ENCODE data around the gene UBAC1.
"Not testable (repeated sequence)": the region's sequence is repeated elsewhere in the genome, so short reads cannot be mapped to it uniquely, and the experiment has no call there.

The UBAC1 gene

DNA sequence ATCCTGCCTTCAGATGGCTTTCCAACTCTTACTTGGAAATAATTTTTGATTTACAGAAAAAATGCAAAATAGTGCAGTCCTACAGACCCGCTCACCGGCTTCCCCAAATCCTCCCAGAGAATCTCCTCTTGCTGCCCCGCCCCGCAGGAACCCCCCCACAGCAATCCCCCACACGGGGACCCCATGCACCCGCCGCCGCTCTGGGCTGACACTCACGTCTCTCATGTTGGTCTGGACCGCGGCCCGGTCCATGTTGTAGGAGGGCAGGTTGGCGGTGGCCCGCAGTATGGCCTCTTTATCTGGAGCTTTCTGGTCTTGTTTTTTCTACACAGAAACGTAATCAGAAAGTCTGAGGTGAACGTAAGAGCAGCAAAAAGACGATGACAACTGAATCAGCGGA lies 13.6 kb downstream of the UBAC1 start:
- no peak overlapping the region for H3K27ac Mint-ChIP-seq
- ATAC-seq = no peak
- peaks cover 71% of the 10 kb centered on the region for H3K36me3 Mint-ChIP-seq
- H3K4me3 Mint-ChIP-seq = no peak overlapping the region
- no peaks in the 10 kb centered on the region for H3K27me3 Mint-ChIP-seq
- peaks cover 6% of the 10 kb centered on the region for H3K4me1 Mint-ChIP-seq
- H3K9me3 Mint-ChIP-seq = no peaks in the 10 kb centered on the region

- H3K36me3 Mint-ChIP-seq = peaks cover 73% of the 10 kb centered on the region
- H3K27me3 Mint-ChIP-seq, H3K27ac Mint-ChIP-seq: not testable (repeated sequence)
Observed at GRCh38 chr9:135947105-135947504, 14.1 kb downstream of the UBAC1 start.

DNA sequence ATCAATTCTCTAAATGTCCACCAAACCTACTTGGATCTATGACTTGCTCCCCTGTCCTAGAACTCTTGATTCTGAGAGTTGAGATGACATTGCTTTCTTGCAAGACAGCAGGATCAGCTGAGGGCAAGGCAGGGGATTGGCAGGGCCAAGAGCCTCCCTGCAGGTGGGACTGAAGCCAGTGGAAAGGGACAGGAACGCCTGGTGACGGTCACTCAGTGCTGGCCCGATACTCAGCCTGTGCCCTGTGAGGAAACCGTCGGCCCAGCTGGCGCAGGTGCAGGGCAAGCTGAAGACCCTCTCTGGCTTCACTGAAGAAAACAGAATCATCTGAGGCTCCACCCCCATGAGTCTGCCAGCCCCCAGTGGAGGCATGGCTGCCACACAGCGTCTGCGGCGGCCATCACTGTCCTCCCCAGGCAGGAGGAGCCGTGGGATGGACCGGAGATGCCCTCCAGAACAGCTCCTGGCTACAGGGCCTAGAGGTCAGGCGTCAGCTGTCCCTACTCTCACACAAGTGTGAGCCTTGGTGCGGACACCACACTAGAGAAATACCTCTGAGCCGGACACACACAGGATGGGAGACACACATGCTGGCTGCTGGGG lies 14.7 kb downstream of the UBAC1 start:
- no peaks in the 10 kb centered on the region for H3K9me3 Mint-ChIP-seq
- H3K27ac Mint-ChIP-seq = no peak overlapping the region
- H3K4me1 Mint-ChIP-seq = peaks cover 6% of the 10 kb centered on the region
- peaks cover 79% of the 10 kb centered on the region for H3K36me3 Mint-ChIP-seq
- H3K27me3 Mint-ChIP-seq = no peaks in the 10 kb centered on the region
- H3K4me3 Mint-ChIP-seq = no peak overlapping the region
- no peak for ATAC-seq

More at GRCh38 chr9:135947105-135947504, 14.1 kb downstream of the UBAC1 start:
- not testable (repeated sequence) for ATAC-seq, H3K9me3 Mint-ChIP-seq, H3K4me1 Mint-ChIP-seq, H3K4me3 Mint-ChIP-seq

- H3K4me1 Mint-ChIP-seq = peaks cover 6% of the 10 kb centered on the region
- H3K4me3 Mint-ChIP-seq = no peak overlapping the region
- H3K36me3 Mint-ChIP-seq = peaks cover 79% of the 10 kb centered on the region
- no peaks in the 10 kb centered on the region for H3K9me3 Mint-ChIP-seq
- no peaks in the 10 kb centered on the region for H3K27me3 Mint-ChIP-seq
- no peak for ATAC-seq
- H3K27ac Mint-ChIP-seq = no peak overlapping the region
Observed at GRCh38 chr9:135945969-135946368, 15.2 kb downstream of the UBAC1 start.

GRCh38 chr9:135944444-135945252 lies 16.5 kb downstream of the UBAC1 start:
- no peaks in the 10 kb centered on the region for H3K9me3 Mint-ChIP-seq
- no peak overlapping the region for H3K27ac Mint-ChIP-seq
- peaks cover 7% of the 10 kb centered on the region for H3K4me1 Mint-ChIP-seq
- no peak for ATAC-seq
- peaks cover 74% of the 10 kb centered on the region for H3K36me3 Mint-ChIP-seq
- no peak overlapping the region for H3K4me3 Mint-ChIP-seq
- no peaks in the 10 kb centered on the region for H3K27me3 Mint-ChIP-seq

- Mint-ChIP-seq H3K36me3 (peaks cover 72% of the 10 kb centered on the region), H3K4me1 (peaks cover 12% of the 10 kb centered on the region)
- not testable (repeated sequence) for H3K27ac Mint-ChIP-seq, H3K4me3 Mint-ChIP-seq, ATAC-seq, H3K9me3 Mint-ChIP-seq, H3K27me3 Mint-ChIP-seq
Observed at GRCh38 chr9:135943604-135944003, 17.6 kb downstream of the UBAC1 start.

DNA sequence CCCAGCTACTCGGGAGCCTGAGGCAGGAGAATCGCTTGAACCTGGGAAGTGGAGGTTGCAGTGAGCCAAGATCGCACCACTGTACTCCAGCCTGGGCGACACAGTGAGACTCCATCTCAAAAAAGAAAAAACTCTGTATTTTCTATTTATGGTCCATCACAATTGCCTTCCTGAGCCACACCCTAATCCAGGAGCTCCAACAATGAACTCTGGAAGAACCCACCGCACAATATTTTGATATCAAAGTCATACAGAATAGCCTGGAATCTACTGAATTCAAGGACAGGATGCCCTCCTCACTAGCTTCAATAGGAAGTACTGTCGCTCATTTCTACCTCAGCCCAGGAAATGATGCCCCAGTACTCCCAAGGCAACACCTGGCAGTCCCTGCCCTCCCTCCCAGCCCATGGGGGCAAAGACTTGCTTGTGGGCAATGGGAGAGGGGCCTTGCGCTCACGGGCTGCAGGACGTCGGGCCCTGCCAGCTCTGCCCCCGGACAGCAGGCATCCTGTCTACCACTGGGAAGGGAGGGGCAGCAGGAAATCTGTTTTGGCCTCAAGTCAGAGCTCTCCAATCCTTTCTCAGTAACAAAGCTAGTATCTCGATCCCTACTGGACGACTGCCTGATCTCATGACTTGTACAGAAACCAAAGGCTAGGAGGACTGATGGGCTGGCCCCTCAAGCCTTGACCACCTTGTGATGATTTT lies 19.7 kb downstream of the UBAC1 start:
- H3K4me1 Mint-ChIP-seq = peaks cover 12% of the 10 kb centered on the region
- no peak for ATAC-seq
- H3K36me3 Mint-ChIP-seq = peaks cover 76% of the 10 kb centered on the region
- no peak overlapping the region for H3K4me3 Mint-ChIP-seq
- no peak overlapping the region for H3K27ac Mint-ChIP-seq
- H3K27me3 Mint-ChIP-seq = no peaks in the 10 kb centered on the region
- H3K9me3 Mint-ChIP-seq = peaks cover 4% of the 10 kb centered on the region

DNA sequence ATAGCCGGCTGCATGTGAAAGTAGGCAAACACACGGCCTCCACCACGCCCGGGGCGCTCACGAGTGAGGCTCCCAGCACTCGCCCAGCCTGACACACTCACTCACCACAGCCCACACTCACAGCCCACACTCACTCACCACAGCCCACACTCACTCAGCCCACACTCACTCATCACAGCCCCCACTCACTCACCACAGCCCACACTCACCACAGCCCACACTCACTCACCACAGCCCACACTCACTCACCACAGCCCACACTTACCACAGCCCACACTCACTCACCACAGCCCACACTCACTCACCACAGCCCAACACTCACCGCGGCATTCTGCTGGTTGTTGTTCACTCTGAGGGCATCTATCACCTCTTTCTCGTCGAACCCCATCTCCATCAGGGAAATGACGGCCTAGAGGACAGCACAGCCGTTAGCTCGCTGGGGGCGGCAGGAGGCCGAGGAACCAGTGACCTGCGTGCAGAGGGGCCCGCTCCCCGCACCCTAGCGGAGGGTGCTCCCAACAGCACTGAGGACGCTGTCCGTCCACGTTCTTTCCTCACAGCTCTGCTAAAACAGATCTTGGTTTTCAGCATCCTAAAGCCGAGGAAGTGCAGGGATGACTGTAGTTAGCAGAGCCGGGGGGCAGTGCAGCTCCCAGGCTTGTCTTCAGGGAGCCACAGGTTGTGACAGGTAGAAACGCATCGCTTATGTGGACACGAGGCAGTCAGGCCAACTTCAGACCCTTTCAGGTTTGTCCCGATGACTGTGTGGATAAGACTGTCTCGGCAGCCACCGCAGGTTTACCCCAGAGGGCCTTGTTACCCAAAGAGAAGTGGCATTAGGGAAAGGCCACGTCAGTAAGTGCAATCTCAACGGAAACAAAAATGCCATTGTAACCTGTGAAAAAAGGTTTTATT lies 21.6 kb downstream of the UBAC1 start:
- Mint-ChIP-seq H3K4me1 (peaks cover 12% of the 10 kb centered on the region), H3K27me3 (no peaks in the 10 kb centered on the region), H3K4me3 (peak overlapping the region; percentile 23), H3K9me3 (peaks cover 4% of the 10 kb centered on the region), H3K36me3 (peaks cover 77% of the 10 kb centered on the region), H3K27ac (peak overlapping the region; percentile 76)
- no peak for ATAC-seq

- Mint-ChIP-seq H3K9me3 (peaks cover 4% of the 10 kb centered on the region), H3K36me3 (peaks cover 72% of the 10 kb centered on the region), H3K27ac (no peak overlapping the region), H3K27me3 (no peaks in the 10 kb centered on the region), H3K4me1 (peaks cover 6% of the 10 kb centered on the region), H3K4me3 (no peak overlapping the region)
- ATAC-seq = no peak
Observed at GRCh38 chr9:135937521-135938489, 23.4 kb downstream of the UBAC1 start.

GRCh38 chr9:135933114-135933513 lies 28.1 kb downstream of the UBAC1 start:
- H3K27me3 Mint-ChIP-seq = no peaks in the 10 kb centered on the region
- ATAC-seq = no peak
- no peak overlapping the region for H3K4me3 Mint-ChIP-seq
- no peaks in the 10 kb centered on the region for H3K9me3 Mint-ChIP-seq
- H3K4me1 Mint-ChIP-seq = peaks cover 13% of the 10 kb centered on the region
- H3K36me3 Mint-ChIP-seq = peaks cover 78% of the 10 kb centered on the region
- no peak overlapping the region for H3K27ac Mint-ChIP-seq

- H3K9me3 Mint-ChIP-seq = no peaks in the 10 kb centered on the region
- H3K4me1 Mint-ChIP-seq = peaks cover 17% of the 10 kb centered on the region
- H3K27ac Mint-ChIP-seq = no peak overlapping the region
- H3K27me3 Mint-ChIP-seq = no peaks in the 10 kb centered on the region
- ATAC-seq = no peak
- peaks cover 80% of the 10 kb centered on the region for H3K36me3 Mint-ChIP-seq
- H3K4me3 Mint-ChIP-seq = no peak overlapping the region
Observed at GRCh38 chr9:135932656-135933055, 28.5 kb downstream of the UBAC1 start.

DNA sequence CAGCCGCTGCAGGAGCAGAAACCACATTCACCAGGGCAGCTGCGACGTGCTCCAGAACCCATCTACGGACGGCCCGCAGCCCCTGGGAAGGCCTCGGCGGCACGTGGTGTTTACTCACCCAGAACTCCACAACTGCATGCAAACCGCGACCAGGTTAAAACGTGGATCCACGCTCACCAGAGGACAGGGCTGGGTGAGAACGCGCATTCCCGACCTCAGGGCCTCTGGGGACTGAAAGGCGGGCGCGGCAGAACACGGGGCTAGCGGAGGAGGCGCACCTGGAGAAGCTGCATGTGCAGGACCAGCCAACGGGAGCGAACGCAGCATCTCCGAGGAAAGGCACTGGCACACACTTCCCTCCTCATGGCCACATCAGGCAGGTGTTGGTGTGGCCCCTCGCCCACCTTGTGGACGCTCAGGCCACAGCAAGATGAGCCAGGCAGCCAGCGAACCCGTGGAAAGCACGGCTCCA lies 29.8 kb downstream of the UBAC1 start:
- Mint-ChIP-seq H3K4me3 (no peak overlapping the region), H3K36me3 (peaks cover 67% of the 10 kb centered on the region), H3K4me1 (peaks cover 18% of the 10 kb centered on the region), H3K27me3 (no peaks in the 10 kb centered on the region), H3K9me3 (no peaks in the 10 kb centered on the region), H3K27ac (no peak overlapping the region)
- ATAC-seq = no peak

- Mint-ChIP-seq H3K9me3 (no peaks in the 10 kb centered on the region), H3K4me3 (no peak overlapping the region), H3K27ac (no peak overlapping the region), H3K27me3 (no peaks in the 10 kb centered on the region), H3K36me3 (peaks cover 60% of the 10 kb centered on the region), H3K4me1 (peaks cover 23% of the 10 kb centered on the region)
- ATAC-seq = no peak
Observed at GRCh38 chr9:135930446-135931345, 30.5 kb downstream of the UBAC1 start.

Measured in stimulated activated memory B cell treated with anti-CD40 and anti-IgM and Interleukin-4, amounts not matched to agents 10 μg/mL and 1 μg/mL and 100 μg/mL, for 72 hours (primary cell).